Activated CD4-positive, alpha-beta memory T cell treated with anti-CD3 and anti-CD28 coated beads, Interleukin-2, amount 10 ng/mL, durations not matched to agents 7 days and 5 days (primary cell): ENCODE data around the gene FUBP1. TPM values are rescaled to one million over a fixed set of nuclear protein-coding genes. Genes with fewer than 3 reads are reported as not detected.

Experiments
- total RNA-seq, 2 experiments: library from RNA; stranded (reverse); gene quantifications; one replicate each; pipeline ENCODE4 v1.2.3, GENCODE V29; 2021

The FUBP1 gene
- total RNA-seq, 2 experiments from 2014 or later: 182 to 185 TPM

Other genes with a start within 250 kb of the FUBP1 start
- 10 to 100 TPM; 50.5 to 56.7 TPM for gene USP33, start 219.2 kb downstream of the FUBP1 start, total RNA-seq
- gene MIGA1, start 199.4 kb downstream of the FUBP1 start, total RNA-seq: 10 to 100 TPM; 11.5 to 12.8 TPM
- gene NEXN, start 90.4 kb downstream of the FUBP1 start, total RNA-seq: 1 to 10 TPM in 1 of 2 experiments, under 1 TPM in 1; 0.95 to 1.1 TPM
- gene DNAJB4, start 25.9 kb upstream of the FUBP1 start, total RNA-seq: 10 to 100 TPM; 12.9 to 16.2 TPM
- under 1 TPM; 0.10 to 0.15 TPM for gene GIPC2, start 66.9 kb upstream of the FUBP1 start, total RNA-seq